ENCODE measurements around the gene SLC16A12. TPM values are rescaled to one million over a fixed set of nuclear protein-coding genes. Genes with fewer than 3 reads are reported as not detected.
"Not testable (repeated sequence)": the region's sequence is repeated elsewhere in the genome, so short reads cannot be mapped to it uniquely, and the experiment has no call there.

Gene SLC16A12
- total RNA-seq, 2 experiments from 2014 or later: not detected

DNA sequence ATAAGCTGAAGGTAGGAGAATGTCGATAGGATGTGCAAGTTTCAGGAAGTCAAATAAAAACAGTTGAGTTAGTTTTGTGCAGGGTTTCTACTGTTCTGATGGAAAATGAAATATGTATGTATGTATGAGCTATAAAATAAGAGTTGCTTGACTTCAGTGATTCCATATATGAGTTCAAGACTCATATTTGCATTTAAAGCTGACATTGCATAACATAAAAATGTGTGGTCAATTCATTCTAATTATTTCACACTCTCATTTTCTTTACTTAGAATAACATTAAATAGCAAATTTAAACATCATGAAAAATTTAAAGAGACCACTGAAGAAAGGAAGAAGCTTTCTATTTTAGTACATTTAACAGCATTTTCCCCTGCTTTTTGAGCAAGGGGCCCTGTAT is 83.2 kb downstream of the SLC16A12 start:
- intact Hi-C loops (cut with micrococcal nuclease): no loop called here
- H3K27ac Mint-ChIP-seq: no peak overlapping the region
- H3K4me3 Mint-ChIP-seq: no peak overlapping the region
- peaks cover 3% of the 10 kb centered on the region for H3K27me3 Mint-ChIP-seq (ENCODE audit: low read depth)
- no peaks in the 10 kb centered on the region for H3K36me3 Mint-ChIP-seq (ENCODE audit: low read depth)
- CTCF ChIA-PET: interaction anchor here (0.6 kb wide), 1 partner anchor 82 kb away, joined by 3 read pairs; no protein-coding TSS in a partner anchor
- no peaks in the 10 kb centered on the region for H3K9me3 Mint-ChIP-seq
- DNase-seq: no peak
- H3K4me1 Mint-ChIP-seq (ENCODE audit: low read depth): peaks cover 5% of the 10 kb centered on the region

DNA sequence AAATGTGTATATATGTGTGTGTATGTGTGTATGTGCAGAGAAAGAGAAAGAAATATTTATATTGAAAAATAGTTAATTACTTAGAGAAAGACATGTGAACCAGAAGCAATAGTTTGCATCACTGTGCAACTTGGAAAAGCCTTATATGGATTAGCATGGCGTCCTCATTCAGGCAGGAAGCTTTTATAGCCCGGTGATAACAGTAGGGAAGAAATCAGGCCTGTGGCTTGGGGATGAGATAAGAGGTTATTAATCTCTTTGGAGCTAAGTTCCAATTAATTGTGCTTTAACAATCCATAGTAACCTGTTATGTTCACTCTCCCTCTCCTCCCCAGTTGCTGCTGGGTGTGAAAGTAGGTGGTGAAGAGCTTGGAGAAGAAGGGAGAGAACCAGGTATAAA is 84.5 kb downstream of the SLC16A12 start:
- no peak overlapping the region for H3K4me3 Mint-ChIP-seq

DNA sequence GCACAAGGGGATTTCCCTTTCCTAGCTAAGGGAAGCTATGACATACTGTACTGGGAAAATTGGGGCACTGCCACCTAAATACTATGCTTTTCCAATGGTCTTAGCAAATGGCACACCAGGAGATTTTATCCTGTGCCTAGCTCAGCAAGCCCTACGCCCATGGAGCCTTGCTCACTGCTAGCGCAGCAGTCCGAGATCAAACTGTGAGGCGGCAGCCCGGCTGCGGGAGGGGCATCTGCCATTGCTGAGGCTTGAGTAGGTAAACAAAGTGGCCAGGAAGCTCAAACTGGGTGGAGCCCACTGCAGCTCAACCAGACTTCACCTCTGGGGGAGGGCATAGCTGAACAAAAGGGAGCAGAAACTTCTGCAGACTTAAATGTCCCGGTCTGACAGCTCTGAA is 90.6 kb downstream of the SLC16A12 start:
- H3K4me1 Mint-ChIP-seq (ENCODE audit: low read depth); intact Hi-C loops (cut with micrococcal nuclease); H3K27me3 Mint-ChIP-seq (ENCODE audit: low read depth); CTCF ChIA-PET; H3K36me3 Mint-ChIP-seq (ENCODE audit: low read depth); DNase-seq; H3K27ac Mint-ChIP-seq; H3K4me3 Mint-ChIP-seq; H3K9me3 Mint-ChIP-seq: not testable (repeated sequence)

More for the DNA sequence above, 84.5 kb downstream of the SLC16A12 start:
- Mint-ChIP-seq H3K9me3 (peaks cover 6% of the 10 kb centered on the region), H3K4me1 (ENCODE audit: low read depth) (peaks cover 5% of the 10 kb centered on the region), H3K27me3 (ENCODE audit: low read depth) (no peaks in the 10 kb centered on the region), H3K27ac (no peak overlapping the region), H3K36me3 (ENCODE audit: low read depth) (no peaks in the 10 kb centered on the region)
- intact Hi-C loops (cut with micrococcal nuclease): no loop called here
- CTCF ChIA-PET: interaction anchor here (0.6 to 1.2 kb wide), 3 partner anchors 10 to 93 kb away, joined by 3 read pairs; no protein-coding TSS in a partner anchor
- no peak for DNase-seq

DNA sequence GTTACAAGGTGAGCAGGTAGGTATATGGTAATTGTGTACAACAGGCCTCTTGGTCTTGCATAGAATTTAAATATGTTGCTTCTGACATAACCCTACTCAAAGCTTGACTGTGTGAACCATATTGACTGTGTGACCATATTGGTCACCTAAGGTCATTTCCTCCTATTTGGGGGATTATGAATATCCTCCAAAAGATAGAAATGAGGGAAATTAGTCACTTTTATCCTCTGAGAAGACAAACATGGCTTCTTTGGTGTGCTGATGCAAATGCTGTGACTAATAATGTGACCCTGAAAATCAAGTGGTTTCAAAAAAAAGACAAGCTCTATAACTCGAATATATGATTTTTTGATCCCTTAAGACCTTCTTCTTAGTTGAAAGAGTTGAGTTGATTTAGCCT is 93.1 kb downstream of the SLC16A12 start:
- intact Hi-C loops (cut with micrococcal nuclease): no loop called here
- Mint-ChIP-seq H3K27me3 (ENCODE audit: low read depth) (no peaks in the 10 kb centered on the region), H3K4me3 (no peak overlapping the region), H3K9me3 (peaks cover 6% of the 10 kb centered on the region), H3K27ac (no peak overlapping the region), H3K4me1 (ENCODE audit: low read depth) (no peaks in the 10 kb centered on the region), H3K36me3 (ENCODE audit: low read depth) (no peaks in the 10 kb centered on the region)
- CTCF ChIA-PET: interaction anchor here (0.7 kb wide), 1 partner anchor 161 kb away, joined by 3 read pairs; no protein-coding TSS in a partner anchor
- DNase-seq: no peak

DNA sequence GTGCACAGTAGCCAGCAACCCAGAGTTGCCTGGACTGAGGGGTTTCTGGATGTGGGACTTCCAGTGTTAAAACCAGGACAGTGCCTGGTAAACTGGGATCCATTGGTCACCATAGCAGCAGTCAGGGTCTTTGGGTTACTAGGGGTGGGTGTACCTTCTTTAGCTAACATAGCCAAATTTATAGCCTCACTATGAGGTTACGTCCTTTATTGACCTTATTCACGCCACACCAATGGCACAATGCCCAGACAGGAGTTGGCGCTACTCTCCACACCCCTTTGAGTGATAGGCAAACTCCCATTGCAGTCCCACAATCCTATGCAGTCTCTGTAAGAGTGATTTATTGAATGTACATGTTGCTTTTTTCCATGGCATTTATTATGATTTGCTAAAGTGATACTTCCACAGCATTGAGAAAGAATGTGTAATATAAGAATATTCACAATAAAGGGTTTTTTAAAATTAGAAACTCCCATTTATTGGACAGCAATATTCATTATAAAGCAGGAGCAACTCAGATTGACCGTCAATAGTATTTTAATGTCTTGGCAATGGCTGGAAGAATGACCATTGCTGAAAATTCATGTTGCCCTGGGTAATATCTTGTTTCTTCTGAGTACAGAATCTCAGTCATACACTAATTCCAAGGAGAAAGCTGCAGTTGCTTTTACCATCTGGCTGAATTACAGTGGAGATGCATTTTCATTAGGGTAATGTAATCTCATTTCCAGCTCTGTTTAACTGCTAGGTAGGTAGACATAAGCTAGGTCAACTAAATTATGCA is 95.0 kb downstream of the SLC16A12 start:
- H3K4me3 Mint-ChIP-seq: no peak overlapping the region
- H3K9me3 Mint-ChIP-seq: no peaks in the 10 kb centered on the region
- DNase-seq: no peak
- H3K27ac Mint-ChIP-seq: no peak overlapping the region
- H3K36me3 Mint-ChIP-seq (ENCODE audit: low read depth): no peaks in the 10 kb centered on the region
- intact Hi-C loops (cut with micrococcal nuclease): no loop called here
- CTCF ChIA-PET: interaction anchor here (0.7 to 1.4 kb wide), 4 partner anchors 11 to 148 kb away, joined by 3 to 4 read pairs (median 3); no protein-coding TSS in a partner anchor
- H3K27me3 Mint-ChIP-seq (ENCODE audit: low read depth): peaks cover 7% of the 10 kb centered on the region
- no peaks in the 10 kb centered on the region for H3K4me1 Mint-ChIP-seq (ENCODE audit: low read depth)

DNA sequence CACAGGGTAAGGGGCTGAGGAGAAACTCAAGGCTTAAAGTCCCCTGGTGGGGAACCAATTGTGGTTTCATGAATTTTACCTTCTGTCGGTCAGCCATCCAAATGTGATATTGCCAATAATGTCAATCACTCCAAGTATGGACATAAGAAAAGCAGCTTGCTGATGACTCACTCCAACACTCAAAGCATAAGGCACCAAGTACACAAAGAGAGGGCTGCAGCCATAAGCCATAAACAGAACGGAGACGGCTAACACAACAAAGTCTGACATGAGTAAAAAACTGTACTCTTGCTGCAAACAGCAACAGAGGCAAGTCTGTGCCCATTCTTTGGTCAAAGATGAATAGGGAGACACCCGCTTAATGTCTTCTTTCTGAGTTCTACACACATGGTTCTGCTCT is 96.9 kb downstream of the SLC16A12 start:
- H3K4me1 Mint-ChIP-seq (ENCODE audit: low read depth): no peaks in the 10 kb centered on the region
- no peak for DNase-seq
- H3K4me3 Mint-ChIP-seq: no peak overlapping the region
- no peaks in the 10 kb centered on the region for H3K9me3 Mint-ChIP-seq
- CTCF ChIA-PET: interaction anchor here (1.4 kb wide), 1 partner anchor 27 kb away, joined by 3 read pairs; no protein-coding TSS in a partner anchor
- no peak overlapping the region for H3K27ac Mint-ChIP-seq
- H3K36me3 Mint-ChIP-seq (ENCODE audit: low read depth): no peaks in the 10 kb centered on the region
- intact Hi-C loops (cut with micrococcal nuclease): no loop called here
- peaks cover 12% of the 10 kb centered on the region for H3K27me3 Mint-ChIP-seq (ENCODE audit: low read depth)

DNA sequence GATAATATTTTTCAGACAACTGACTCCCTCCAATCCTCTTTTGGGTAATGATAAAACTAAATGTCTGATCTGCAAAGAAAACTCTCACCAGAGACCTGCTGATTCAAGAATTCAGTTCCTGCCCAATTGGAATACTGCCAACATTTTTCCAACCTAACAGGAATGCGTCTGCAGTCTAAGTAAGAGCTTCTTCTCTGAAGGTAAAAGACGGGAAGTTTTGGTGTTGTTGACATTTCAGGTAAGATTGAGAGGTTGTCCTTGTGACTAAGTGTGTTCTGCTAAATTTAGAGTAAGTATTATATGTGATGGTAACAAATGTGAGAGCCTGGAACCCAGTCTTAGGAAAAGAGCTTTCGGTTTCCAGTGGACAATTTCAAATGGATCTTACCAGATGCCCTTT is 103.4 kb downstream of the SLC16A12 start:
- H3K36me3 Mint-ChIP-seq (ENCODE audit: low read depth): no peaks in the 10 kb centered on the region
- no peak overlapping the region for H3K4me3 Mint-ChIP-seq
- no peak for DNase-seq
- intact Hi-C loops (cut with micrococcal nuclease): no loop called here
- H3K9me3 Mint-ChIP-seq: no peaks in the 10 kb centered on the region
- CTCF ChIA-PET: interaction anchor here (0.8 to 1.2 kb wide), 3 partner anchors 13 to 214 kb away, joined by 3 to 4 read pairs (median 3); no protein-coding TSS in a partner anchor
- peaks cover 12% of the 10 kb centered on the region for H3K27me3 Mint-ChIP-seq (ENCODE audit: low read depth)
- no peak overlapping the region for H3K27ac Mint-ChIP-seq
- no peaks in the 10 kb centered on the region for H3K4me1 Mint-ChIP-seq (ENCODE audit: low read depth)

DNA sequence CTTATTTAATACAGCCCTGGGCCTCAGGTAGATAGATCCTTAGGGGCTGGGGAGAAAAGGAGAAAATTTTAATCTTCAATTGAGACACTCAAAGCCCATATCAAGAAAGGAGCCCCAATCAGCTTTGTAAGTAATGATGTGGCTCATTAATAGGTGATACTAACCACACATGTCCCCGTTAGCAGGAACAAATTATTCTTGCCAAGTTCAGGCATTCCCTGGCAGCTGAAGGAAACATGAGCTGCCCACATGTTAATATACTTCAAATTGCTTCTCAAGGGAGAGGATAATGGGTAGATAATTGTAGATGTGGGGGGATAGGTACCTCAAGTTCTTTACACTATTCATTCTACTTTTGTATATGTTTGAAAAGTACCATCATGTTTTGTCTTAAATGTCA is 106.5 kb downstream of the SLC16A12 start:
- H3K4me3 Mint-ChIP-seq: no peak overlapping the region
- no peaks in the 10 kb centered on the region for H3K9me3 Mint-ChIP-seq
- no peak for DNase-seq
- H3K4me1 Mint-ChIP-seq (ENCODE audit: low read depth): no peaks in the 10 kb centered on the region
- H3K27me3 Mint-ChIP-seq (ENCODE audit: low read depth): no peaks in the 10 kb centered on the region
- no peak overlapping the region for H3K27ac Mint-ChIP-seq
- CTCF ChIA-PET: interaction anchor here (0.7 to 2.6 kb wide), 4 partner anchors 12 to 140 kb away, joined by 4 to 13 read pairs (median 6); no protein-coding TSS in a partner anchor
- intact Hi-C loops (cut with micrococcal nuclease): loop anchor here (5.0 to 10.0 kb wide), 3 partner anchors 213 to 708 kb away; no protein-coding TSS in a partner anchor
- H3K36me3 Mint-ChIP-seq (ENCODE audit: low read depth): no peaks in the 10 kb centered on the region

DNA sequence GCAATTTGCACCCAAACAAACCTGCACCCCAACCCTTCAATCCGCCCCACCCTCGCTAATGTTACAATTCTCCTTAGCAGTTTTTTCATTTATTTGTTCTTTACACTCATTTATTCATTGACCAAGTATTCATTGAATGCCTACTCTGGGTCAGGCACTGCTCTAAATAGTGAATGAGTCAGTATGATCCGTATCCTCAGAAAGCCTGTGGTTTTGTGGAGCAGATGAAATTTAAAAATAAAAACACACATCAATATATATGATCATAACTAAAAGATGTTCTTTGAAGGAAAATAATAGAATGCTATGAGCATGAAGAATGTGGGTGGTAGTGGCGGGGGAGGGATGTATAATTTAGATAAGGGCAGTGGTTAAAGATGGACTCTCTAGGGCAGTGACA is 107.8 kb downstream of the SLC16A12 start:
- intact Hi-C loops (cut with micrococcal nuclease): loop anchor here (5.0 to 10.0 kb wide), 3 partner anchors 215 to 710 kb away; no protein-coding TSS in a partner anchor
- no peak overlapping the region for H3K4me3 Mint-ChIP-seq
- H3K27me3 Mint-ChIP-seq (ENCODE audit: low read depth): no peaks in the 10 kb centered on the region
- no peak for DNase-seq
- CTCF ChIA-PET: interaction anchor here (0.5 to 2.6 kb wide), 7 partner anchors 9 to 170 kb away, joined by 3 to 13 read pairs (median 5); no protein-coding TSS in a partner anchor
- no peaks in the 10 kb centered on the region for H3K4me1 Mint-ChIP-seq (ENCODE audit: low read depth)
- H3K9me3 Mint-ChIP-seq: no peaks in the 10 kb centered on the region
- H3K36me3 Mint-ChIP-seq (ENCODE audit: low read depth): no peaks in the 10 kb centered on the region
- no peak overlapping the region for H3K27ac Mint-ChIP-seq

DNA sequence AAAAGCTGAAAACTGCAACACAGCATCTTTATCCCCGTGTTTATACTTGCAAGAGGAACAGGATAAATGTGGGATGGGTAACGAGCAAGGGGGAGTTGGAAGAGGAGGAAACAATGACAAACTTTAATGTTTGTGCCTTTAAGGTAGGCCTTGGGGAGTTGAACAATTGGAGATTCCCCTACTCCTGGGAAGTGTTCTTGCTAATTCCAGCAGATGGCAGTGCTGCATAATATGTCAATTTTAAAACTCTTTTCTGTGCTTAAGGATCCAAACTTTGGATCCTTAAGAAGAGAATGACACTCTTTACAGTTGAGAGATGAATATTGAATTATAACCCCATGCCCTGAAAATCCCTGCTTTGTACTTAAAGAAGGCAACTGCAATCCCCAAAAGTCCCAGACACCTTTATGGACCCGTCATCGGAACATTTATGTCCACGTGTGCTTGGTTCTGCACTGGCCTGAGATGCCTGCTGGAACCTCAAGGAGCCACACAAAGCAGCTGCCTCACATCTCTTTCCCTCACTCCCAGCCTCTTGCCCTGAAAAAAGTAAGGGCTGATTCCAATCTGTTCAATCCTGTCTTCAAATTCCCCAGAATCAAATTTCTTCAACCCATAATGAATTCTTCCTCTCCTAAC is 109.0 kb downstream of the SLC16A12 start:
- Mint-ChIP-seq H3K27ac (no peak overlapping the region), H3K4me3 (no peak overlapping the region), H3K9me3 (no peaks in the 10 kb centered on the region), H3K4me1 (ENCODE audit: low read depth) (no peaks in the 10 kb centered on the region), H3K36me3 (ENCODE audit: low read depth) (no peaks in the 10 kb centered on the region), H3K27me3 (ENCODE audit: low read depth) (no peaks in the 10 kb centered on the region)
- CTCF ChIA-PET: interaction anchor here (0.9 to 2.6 kb wide), 5 partner anchors 8 to 142 kb away, joined by 3 to 13 read pairs (median 5); no protein-coding TSS in a partner anchor
- peak; percentile 19 for DNase-seq
- intact Hi-C loops (cut with micrococcal nuclease): loop anchor here (1.0 to 10.0 kb wide), 4 partner anchors 138 to 711 kb away; no protein-coding TSS in a partner anchor

DNA sequence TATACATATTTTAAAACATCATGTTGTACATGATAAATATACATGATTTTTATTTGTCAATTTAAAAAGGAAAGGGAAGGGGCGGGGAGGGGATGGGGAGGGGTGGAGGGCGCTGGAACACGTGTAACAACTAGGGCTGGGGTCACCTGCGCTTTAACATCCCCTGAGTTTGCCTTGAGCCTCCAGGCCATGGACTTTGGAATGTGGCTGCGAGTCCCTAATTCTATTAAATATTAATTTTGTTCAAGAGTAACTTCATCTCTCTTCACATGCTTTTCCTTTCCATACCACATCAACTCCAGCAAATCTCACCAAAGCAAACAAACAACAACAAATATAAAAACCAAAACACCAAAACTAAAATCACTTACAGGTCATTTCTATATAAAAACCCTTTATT is 110.4 kb downstream of the SLC16A12 start:
- intact Hi-C loops (cut with micrococcal nuclease): loop anchor here (5.0 to 10.0 kb wide), 3 partner anchors 217 to 712 kb away; no protein-coding TSS in a partner anchor
- CTCF ChIA-PET: interaction anchor here (1.2 kb wide), 1 partner anchor 140 kb away, joined by 5 read pairs; no protein-coding TSS in a partner anchor

DNA sequence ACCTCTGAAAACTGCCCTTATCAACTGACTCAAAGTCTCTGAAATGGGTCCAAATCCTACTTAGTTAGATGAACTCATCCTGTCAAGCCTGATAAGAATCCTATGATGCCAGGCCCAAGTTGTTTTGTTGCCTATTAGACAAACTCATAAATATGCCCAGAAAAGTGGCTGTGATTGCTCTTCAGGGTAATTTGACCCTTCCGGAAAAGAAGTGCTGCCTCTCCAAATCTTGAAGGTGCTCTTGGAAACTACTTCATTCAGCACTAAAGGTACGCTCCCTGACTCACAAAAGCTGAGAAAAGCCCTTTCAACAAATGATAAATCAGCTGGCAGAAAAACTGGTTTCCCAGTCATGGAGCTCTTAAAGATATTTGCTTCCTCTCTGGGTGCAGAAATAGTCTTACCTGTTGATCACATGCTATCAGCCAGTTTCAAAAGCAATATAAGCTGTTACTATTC is 114.3 kb downstream of the SLC16A12 start:
- H3K9me3 Mint-ChIP-seq: no peaks in the 10 kb centered on the region
- CTCF ChIA-PET: interaction anchor here (0.5 to 0.6 kb wide), 2 partner anchors 107 to 372 kb away, joined by 3 to 5 read pairs; no protein-coding TSS in a partner anchor
- no peaks in the 10 kb centered on the region for H3K27me3 Mint-ChIP-seq (ENCODE audit: low read depth)
- H3K27ac Mint-ChIP-seq: no peak overlapping the region
- no peak overlapping the region for H3K4me3 Mint-ChIP-seq
- intact Hi-C loops (cut with micrococcal nuclease): loop anchor here (10.0 kb wide), 1 partner anchor 374 kb away; no protein-coding TSS in a partner anchor
- DNase-seq: no peak
- peaks cover 11% of the 10 kb centered on the region for H3K36me3 Mint-ChIP-seq (ENCODE audit: low read depth)
- H3K4me1 Mint-ChIP-seq (ENCODE audit: low read depth): peaks cover 30% of the 10 kb centered on the region

More for the DNA sequence above, 110.4 kb downstream of the SLC16A12 start:
- H3K36me3 Mint-ChIP-seq (ENCODE audit: low read depth): peaks cover 1% of the 10 kb centered on the region
- DNase-seq: no peak
- H3K4me1 Mint-ChIP-seq (ENCODE audit: low read depth): peaks cover 8% of the 10 kb centered on the region
- no peak overlapping the region for H3K27ac Mint-ChIP-seq
- no peak overlapping the region for H3K4me3 Mint-ChIP-seq
- H3K27me3 Mint-ChIP-seq (ENCODE audit: low read depth): no peaks in the 10 kb centered on the region
- H3K9me3 Mint-ChIP-seq: no peaks in the 10 kb centered on the region

All from activated naive CD4-positive, alpha-beta T cell treated with anti-CD3 and anti-CD28 coated beads for 36 hours (primary cell).